Activated CD4-positive, alpha-beta T cell treated with anti-CD3 and anti-CD28 coated beads, Interleukin-2, amount 10 ng/mL, durations not matched to agents 7 days and 5 days (primary cell): ENCODE data around the gene LCE1D. TPM values are rescaled to one million over a fixed set of nuclear protein-coding genes. Genes with fewer than 3 reads are reported as not detected.

Experiments
- CTCF ChIA-PET: fragments of 350-600 bp; sonication (Branson Sonifier 250); formaldehyde crosslinking; loops from one replicate; lab custom pipeline; 2021; ENCODE audit warnings: antibody characterized with exemption; lab: Charles Lee
- POLR2A ChIA-PET: fragments of 350-600 bp; sonication (Branson Sonifier 250); formaldehyde crosslinking; loops from one replicate; lab custom pipeline; 2021; ENCODE audit warnings: antibody characterized with exemption; lab: Charles Lee
- DNase-seq: peaks from one replicate; pipeline ENCODE4 v3.0.0-alpha.2; 2020
- H3K27ac Mint-ChIP-seq: one replicate; pipeline ENCODE4 v1.8.0; 2021; ENCODE audit warnings: mild to moderate bottlenecking, moderate library complexity, mixed read lengths
- H3K27me3 Mint-ChIP-seq: one replicate; pipeline ENCODE4 v1.8.0; 2021; ENCODE audit warnings: mixed read lengths
- H3K36me3 Mint-ChIP-seq: one replicate; pipeline ENCODE4 v1.8.0; 2021; ENCODE audit warnings: low read depth, mixed read lengths
- H3K4me1 Mint-ChIP-seq: one replicate; pipeline ENCODE4 v1.8.0; 2021; ENCODE audit warnings: mixed read lengths
- H3K4me3 Mint-ChIP-seq: one replicate; pipeline ENCODE4 v1.8.0; 2021; ENCODE audit warnings: mild to moderate bottlenecking, moderate library complexity, mixed read lengths
- H3K9me3 Mint-ChIP-seq: one replicate; pipeline ENCODE4 v1.8.0; 2021; ENCODE audit warnings: mixed read lengths
- total RNA-seq, 2 experiments: library from RNA; stranded (reverse); gene quantifications; one replicate each; pipeline ENCODE4 v1.2.3, GENCODE V29; 2021

LCE1D gene, protein sequence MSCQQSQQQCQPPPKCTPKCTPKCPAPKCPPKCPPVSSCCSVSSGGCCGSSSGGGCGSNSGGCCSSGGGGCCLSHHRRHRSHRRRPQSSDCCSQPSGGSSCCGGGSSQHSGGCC
- total RNA-seq, result not detected

DNA sequence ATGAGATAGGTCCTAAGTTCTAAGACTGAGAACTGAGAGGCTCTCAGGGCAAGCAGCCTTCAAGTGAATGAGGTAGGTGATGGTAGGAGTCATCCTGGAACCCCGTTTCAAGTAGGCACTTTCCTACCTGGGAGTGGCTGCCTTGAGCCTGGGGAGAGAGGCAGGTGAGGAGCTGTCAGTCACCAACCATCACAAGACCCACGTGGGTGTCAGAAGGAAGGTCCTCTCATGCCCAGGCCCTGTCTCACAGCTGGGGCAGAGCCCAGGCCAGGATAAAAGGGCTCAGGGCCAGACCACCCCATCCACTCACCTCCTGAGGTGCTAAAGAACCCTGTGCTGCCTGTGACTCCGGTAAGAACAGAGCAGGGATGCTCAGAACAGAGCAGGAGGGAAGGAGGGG, at the start of gene LCE1D:
LCE1D (plus strand) TSS at position 301 of the 400 bp plus-strand sequence. CDS start 1,074 bp downstream, outside the sequence.
- ChIA-PET POLR2A (no interaction called here), CTCF (no interaction called here)
- no peak for DNase-seq
- Mint-ChIP-seq H3K4me1 (no peaks in the 10 kb centered on the region), H3K27ac (no peak within 1 kb of the TSS), H3K4me3 (no peak within 1 kb of the TSS), H3K9me3 (no peaks in the 10 kb centered on the region), H3K27me3 (peaks cover 18% of the 10 kb centered on the region), H3K36me3 (no peaks in the 10 kb centered on the region)

DNA sequence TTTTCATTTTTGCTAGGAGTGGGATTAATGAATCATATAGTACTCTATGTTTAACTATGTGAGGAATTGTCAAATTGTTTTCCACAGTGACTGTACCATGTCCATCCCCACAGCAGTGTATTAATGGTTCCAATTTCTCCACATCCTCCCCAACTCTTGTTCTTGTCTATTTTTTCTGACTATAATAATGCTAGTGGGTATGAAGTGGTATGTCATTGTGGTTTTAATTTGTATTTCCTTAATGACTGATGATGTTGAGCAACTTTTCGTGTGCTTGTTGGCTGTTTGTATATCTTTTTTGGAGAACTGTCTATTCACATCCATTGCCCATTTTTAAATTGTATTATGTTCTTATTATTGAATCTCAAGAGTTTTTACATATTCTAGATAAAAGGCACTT, 48.7 kb upstream of the LCE1D start:
- ChIA-PET POLR2A (no interaction called here), CTCF (no interaction called here)
- no peaks in the 10 kb centered on the region for H3K9me3 Mint-ChIP-seq
- peaks cover 23% of the 10 kb centered on the region for H3K27me3 Mint-ChIP-seq
- DNase-seq, result no peak
- H3K4me1 Mint-ChIP-seq, result no peaks in the 10 kb centered on the region
- H3K36me3 Mint-ChIP-seq, result no peaks in the 10 kb centered on the region
- H3K4me3 Mint-ChIP-seq, result no peak overlapping the region
- H3K27ac Mint-ChIP-seq, result no peak overlapping the region

DNA sequence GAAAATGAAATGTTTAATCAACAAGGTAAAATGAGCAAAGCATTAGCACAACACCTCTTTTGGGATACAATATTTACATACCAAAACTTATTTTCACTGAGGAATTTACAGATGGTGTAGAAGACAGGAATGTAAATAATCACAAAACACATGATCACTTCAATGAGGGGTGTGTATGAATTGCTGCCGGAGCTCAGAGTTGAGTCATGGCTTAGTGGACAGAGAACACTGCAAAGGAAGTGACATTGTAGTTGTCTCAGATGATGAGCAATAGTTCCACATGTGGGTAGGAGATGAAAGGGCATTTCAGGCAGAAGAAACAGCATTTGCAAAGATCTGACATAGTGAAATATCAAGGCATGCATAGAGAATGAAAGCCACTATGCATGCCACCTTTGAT, 44.3 kb upstream of the LCE1D start:
- ChIA-PET POLR2A (no interaction called here), CTCF (no interaction called here)
- H3K27me3 Mint-ChIP-seq, result peaks cover 29% of the 10 kb centered on the region
- no peak overlapping the region for H3K27ac Mint-ChIP-seq
- DNase-seq, result no peak
- no peak overlapping the region for H3K4me3 Mint-ChIP-seq
- H3K4me1 Mint-ChIP-seq, result no peaks in the 10 kb centered on the region
- no peaks in the 10 kb centered on the region for H3K9me3 Mint-ChIP-seq
- H3K36me3 Mint-ChIP-seq, result no peaks in the 10 kb centered on the region

DNA sequence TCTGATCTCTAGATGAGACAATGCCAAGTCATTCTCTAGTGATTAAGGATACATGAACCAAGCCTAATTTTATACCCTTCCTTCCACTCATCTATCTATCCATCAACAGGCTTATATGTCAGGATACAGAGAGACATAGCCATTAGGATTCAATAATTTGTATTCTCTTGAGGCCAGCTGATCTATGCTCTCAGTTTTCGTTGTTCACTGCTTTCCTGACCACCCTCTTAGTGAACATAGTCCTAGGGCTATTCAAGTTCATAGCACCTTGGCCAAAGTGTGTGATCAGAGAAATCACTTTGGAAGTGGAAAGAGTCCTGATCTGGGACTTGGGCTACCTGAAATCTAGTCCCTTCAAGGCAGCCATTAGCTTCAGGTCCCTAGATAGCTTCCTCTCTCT, 42.9 kb upstream of the LCE1D start:
- no peak overlapping the region for H3K27ac Mint-ChIP-seq
- H3K4me1 Mint-ChIP-seq, result no peaks in the 10 kb centered on the region
- DNase-seq, result no peak
- ChIA-PET POLR2A (no interaction called here), CTCF (no interaction called here)
- no peaks in the 10 kb centered on the region for H3K9me3 Mint-ChIP-seq
- H3K27me3 Mint-ChIP-seq, result peaks cover 26% of the 10 kb centered on the region
- H3K4me3 Mint-ChIP-seq, result no peak overlapping the region
- no peaks in the 10 kb centered on the region for H3K36me3 Mint-ChIP-seq

DNA sequence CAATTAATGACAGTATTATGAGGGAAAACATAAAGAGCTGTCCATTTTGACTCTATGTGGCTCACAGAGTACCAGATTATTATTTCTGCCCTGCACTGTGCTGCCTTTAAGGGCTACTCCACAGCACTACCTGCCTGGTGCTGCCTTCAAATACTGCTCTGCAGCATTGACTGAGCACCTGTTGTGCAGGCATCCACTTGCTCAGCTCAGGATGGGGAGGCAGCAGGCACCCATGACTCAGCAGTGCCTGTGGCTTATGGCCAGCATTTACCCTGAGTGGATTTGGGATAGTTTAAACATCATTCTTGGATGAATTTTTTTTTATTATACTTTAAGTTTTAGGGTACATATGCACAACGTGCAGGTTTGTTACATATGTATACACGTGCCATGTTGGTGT, 39.6 kb upstream of the LCE1D start:
- no peak overlapping the region for H3K27ac Mint-ChIP-seq
- ChIA-PET POLR2A (no interaction called here), CTCF (no interaction called here)
- no peak overlapping the region for H3K4me3 Mint-ChIP-seq
- no peak for DNase-seq
- H3K27me3 Mint-ChIP-seq, result peaks cover 14% of the 10 kb centered on the region
- no peaks in the 10 kb centered on the region for H3K4me1 Mint-ChIP-seq
- no peaks in the 10 kb centered on the region for H3K9me3 Mint-ChIP-seq
- no peaks in the 10 kb centered on the region for H3K36me3 Mint-ChIP-seq

DNA sequence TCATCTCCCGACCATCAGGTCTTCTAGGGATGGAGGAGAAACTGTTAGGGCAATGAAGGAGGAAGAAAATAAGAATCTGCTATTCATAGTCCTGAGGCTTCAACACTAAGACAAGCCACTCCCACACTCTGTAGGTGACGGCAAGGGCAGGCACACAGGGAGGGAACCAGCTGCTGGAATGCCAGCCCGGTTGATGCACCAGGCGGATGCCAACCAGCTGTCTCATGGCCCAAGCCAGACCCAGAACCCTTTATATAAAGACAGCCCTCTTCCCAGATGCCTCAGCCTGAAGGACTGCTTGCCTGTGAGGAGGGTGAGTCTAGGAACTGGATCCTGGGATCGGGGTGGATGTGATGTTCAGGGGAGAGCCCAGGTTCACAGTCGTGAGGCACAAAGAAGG, 38.8 kb upstream of the LCE1D start, which contains the start of gene KPRP:
KPRP (plus strand) TSS at position 279 of the 400 bp plus-strand sequence. CDS start 1,564 bp downstream, outside the sequence.
- no peaks in the 10 kb centered on the region for H3K4me1 Mint-ChIP-seq
- no peaks in the 10 kb centered on the region for H3K9me3 Mint-ChIP-seq
- no peak within 1 kb of the TSS for H3K4me3 Mint-ChIP-seq
- no peaks in the 10 kb centered on the region for H3K36me3 Mint-ChIP-seq
- POLR2A ChIA-PET, result no interaction called here
- DNase-seq, result no peak
- H3K27ac Mint-ChIP-seq, result no peak within 1 kb of the TSS
- CTCF ChIA-PET, result no interaction called here
- peaks cover 11% of the 10 kb centered on the region for H3K27me3 Mint-ChIP-seq

DNA sequence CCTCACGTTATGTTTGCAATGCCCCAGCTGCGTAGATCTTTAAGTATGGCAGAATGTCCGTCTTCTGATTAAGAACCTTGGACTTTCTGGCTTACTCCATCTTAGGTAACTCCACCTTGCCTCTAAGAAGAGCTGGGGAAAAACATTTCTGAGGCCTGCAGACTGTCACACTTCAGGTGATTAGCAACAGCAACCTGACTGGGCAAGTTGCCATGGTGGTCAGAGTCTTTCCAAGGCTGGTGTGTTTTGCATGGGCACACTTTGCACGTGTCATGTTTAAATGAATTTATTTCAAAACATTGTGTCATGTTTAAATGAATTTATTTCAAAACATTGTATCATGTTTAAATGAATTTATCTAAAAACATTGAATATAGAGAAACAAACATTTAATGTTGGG, 37.9 kb upstream of the LCE1D start:
- Mint-ChIP-seq H3K36me3 (no peaks in the 10 kb centered on the region), H3K4me1 (no peaks in the 10 kb centered on the region), H3K27me3 (peaks cover 9% of the 10 kb centered on the region), H3K27ac (no peak overlapping the region), H3K4me3 (no peak overlapping the region), H3K9me3 (no peaks in the 10 kb centered on the region)
- POLR2A ChIA-PET, result no interaction called here
- DNase-seq, result no peak
- CTCF ChIA-PET, result interaction anchor here (0.5 kb wide), 1 partner anchor 664 kb away, joined by 3 read pairs; no protein-coding TSS in a partner anchor

DNA sequence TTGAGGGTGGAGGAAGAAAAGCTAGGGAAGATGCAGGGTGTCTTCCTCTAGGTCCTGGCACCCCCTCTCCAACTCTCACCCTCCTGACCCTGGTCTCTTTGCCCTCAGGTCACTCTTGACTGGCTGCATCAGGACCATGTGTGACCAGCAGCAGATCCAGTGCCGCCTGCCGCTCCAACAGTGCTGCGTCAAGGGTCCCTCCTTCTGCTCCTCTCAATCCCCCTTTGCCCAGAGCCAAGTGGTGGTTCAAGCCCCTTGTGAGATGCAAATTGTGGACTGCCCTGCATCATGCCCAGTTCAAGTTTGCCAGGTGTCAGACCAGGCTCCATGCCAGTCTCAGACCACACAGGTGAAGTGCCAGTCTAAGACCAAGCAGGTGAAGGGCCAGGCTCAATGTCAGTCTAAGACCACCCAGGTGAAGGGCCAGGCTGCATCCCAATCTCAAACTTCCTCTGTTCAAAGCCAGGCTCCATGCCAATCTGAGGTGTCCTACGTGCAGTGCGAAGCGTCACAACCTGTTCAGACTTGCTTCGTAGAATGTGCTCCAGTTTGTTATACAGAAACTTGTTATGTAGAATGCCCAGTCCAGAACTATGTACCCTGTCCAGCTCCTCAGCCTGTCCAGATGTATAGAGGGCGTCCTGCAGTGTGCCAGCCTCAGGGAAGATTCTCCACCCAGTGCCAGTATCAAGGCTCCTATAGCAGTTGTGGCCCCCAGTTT, 36.9 kb upstream of the LCE1D start:
- H3K4me1 Mint-ChIP-seq, result no peaks in the 10 kb centered on the region
- no peak overlapping the region for H3K27ac Mint-ChIP-seq
- DNase-seq, result no peak
- no peaks in the 10 kb centered on the region for H3K36me3 Mint-ChIP-seq
- ChIA-PET POLR2A (no interaction called here), CTCF (no interaction called here)
- no peak overlapping the region for H3K4me3 Mint-ChIP-seq
- H3K9me3 Mint-ChIP-seq, result no peaks in the 10 kb centered on the region
- H3K27me3 Mint-ChIP-seq, result peaks cover under 1% of the 10 kb centered on the region

DNA sequence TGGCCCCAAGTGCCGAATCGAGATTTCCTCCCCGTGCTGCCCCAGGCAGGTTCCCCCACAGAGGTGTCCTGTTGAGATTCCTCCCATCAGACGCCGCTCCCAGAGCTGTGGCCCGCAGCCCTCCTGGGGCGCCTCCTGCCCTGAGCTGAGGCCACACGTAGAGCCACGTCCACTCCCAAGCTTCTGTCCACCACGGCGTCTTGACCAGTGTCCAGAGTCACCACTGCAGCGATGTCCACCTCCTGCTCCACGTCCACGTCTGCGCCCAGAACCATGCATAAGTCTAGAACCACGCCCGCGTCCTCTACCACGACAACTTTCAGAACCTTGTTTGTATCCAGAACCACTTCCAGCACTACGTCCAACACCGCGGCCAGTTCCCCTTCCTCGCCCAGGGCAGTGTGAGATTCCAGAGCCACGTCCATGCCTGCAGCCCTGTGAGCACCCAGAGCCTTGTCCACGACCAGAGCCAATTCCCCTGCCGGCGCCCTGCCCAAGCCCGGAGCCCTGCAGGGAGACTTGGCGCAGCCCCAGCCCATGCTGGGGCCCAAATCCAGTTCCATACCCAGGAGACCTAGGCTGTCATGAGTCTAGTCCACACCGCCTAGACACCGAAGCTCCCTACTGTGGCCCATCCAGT, 35.9 kb upstream of the LCE1D start:
- POLR2A ChIA-PET, result no interaction called here
- Mint-ChIP-seq H3K9me3 (no peaks in the 10 kb centered on the region), H3K36me3 (no peaks in the 10 kb centered on the region), H3K27me3 (no peaks in the 10 kb centered on the region), H3K27ac (no peak overlapping the region), H3K4me3 (no peak overlapping the region), H3K4me1 (no peaks in the 10 kb centered on the region)
- CTCF ChIA-PET, result no interaction called here
- DNase-seq, result no peak

DNA sequence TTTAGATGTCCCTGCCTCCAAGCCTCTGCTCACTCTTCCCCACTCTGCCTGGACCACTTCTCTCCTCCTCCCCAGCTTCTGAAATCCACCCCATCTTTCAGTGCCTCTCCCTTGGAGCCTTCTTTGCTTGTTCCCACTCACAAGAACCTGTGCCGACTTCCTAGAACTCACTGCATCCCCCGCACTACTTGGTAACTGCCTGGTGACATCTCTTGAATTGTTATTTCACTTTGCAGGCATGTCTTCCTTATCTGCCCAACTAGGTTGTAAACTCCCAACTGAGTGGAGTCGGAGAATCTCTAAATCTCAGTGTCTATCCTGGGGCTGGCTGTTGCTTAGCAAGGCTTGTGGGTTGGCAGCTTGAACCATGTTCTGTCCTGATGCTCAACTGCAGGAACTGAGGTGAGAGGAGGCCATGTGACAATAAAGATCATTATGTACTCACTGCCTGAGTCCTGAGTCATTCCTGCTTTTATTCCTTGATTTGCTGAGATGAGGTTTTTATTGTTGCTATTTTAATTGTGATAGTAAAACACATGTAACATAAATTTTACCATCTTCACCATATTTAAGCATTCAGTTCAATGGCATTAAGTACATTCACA, 34.8 kb upstream of the LCE1D start:
- H3K4me3 Mint-ChIP-seq, result no peak overlapping the region
- ChIA-PET CTCF (no interaction called here), POLR2A (no interaction called here)
- H3K4me1 Mint-ChIP-seq, result no peaks in the 10 kb centered on the region
- H3K9me3 Mint-ChIP-seq, result no peaks in the 10 kb centered on the region
- no peak for DNase-seq
- H3K27ac Mint-ChIP-seq, result no peak overlapping the region
- H3K36me3 Mint-ChIP-seq, result no peaks in the 10 kb centered on the region
- no peaks in the 10 kb centered on the region for H3K27me3 Mint-ChIP-seq

DNA sequence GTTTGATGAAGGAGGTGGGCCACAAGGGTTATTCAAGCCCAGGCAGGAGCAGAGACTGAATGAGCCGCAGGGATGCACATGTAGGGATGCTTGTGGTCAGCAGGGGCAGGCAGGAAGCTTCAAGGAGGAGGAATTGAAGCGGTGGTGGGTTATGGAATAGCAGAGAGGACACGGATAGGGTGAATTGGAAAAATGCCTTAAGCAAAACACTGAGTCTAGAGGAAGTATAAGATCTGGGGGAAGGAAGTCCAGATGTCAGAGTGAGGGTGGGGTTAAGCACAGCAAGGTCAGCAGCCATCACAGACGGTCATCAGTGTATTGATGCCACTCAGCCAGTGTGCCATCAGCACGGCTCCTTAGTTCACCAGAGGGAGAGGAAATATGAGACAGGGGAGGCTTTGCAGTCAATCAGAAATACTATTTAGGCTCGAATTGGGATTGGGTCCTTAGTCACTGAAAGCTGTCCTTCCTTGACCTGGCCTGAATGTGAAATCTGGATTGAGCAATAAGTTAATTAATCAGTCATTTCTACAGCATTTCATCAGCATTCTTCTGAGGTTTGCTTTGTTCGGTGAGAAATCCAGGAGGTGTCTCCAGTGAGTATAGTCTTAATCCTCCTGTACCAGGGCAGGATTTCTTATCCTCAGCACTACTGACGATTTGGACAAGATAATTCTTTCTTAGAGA, 27.5 kb upstream of the LCE1D start:
- DNase-seq, result no peak
- no peak overlapping the region for H3K4me3 Mint-ChIP-seq
- H3K27ac Mint-ChIP-seq, result no peak overlapping the region
- peaks cover 5% of the 10 kb centered on the region for H3K27me3 Mint-ChIP-seq
- H3K4me1 Mint-ChIP-seq, result no peaks in the 10 kb centered on the region
- no peaks in the 10 kb centered on the region for H3K36me3 Mint-ChIP-seq
- H3K9me3 Mint-ChIP-seq, result no peaks in the 10 kb centered on the region
- ChIA-PET CTCF (no interaction called here), POLR2A (no interaction called here)

DNA sequence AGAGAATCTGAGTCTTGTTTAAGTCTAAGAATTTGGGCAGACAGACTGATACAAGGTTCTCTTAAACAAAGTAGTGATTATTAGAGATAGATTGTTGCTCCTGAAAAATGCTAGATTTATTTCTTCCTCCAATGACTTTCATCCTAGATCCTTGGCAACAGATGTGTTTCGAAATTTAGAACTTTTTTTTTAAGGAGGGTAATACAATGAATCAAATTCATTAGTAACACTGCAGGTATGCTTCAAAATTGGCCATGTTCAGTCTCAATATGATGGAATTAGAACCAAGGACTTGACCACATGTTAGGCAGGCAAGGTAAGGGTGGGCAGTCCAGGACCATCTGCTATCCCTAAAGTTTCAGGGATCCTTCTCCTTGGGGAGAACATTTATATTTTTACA, 26.1 kb upstream of the LCE1D start:
- ChIA-PET CTCF (no interaction called here), POLR2A (no interaction called here)
- H3K4me1 Mint-ChIP-seq, result no peaks in the 10 kb centered on the region
- no peak overlapping the region for H3K4me3 Mint-ChIP-seq
- H3K27me3 Mint-ChIP-seq, result peaks cover 6% of the 10 kb centered on the region
- DNase-seq, result no peak
- no peak overlapping the region for H3K27ac Mint-ChIP-seq
- no peaks in the 10 kb centered on the region for H3K36me3 Mint-ChIP-seq
- no peaks in the 10 kb centered on the region for H3K9me3 Mint-ChIP-seq

DNA sequence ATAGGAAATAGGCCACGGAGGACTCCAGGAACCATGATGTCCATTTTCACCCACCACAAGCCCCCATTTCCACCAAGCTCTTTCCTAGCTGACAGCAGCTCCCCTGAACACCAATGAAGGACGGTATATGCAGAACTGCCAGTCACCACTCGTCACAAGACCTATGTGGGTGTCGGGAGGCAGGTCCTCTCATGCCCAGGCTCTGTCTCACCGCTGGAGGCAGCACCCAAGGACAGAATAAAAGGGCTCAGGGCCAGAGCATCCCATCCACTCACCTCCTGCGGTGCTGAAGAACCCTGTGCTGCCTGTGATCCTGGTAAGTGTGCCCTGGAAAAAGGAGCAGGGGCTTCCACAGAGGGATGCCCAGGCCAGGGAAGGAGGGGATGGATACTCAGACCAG, 21.6 kb upstream of the LCE1D start, which contains the start of gene LCE1F:
LCE1F (plus strand) TSS at position 266 of the 400 bp plus-strand sequence. CDS start 1,232 bp downstream, outside the sequence.
- POLR2A ChIA-PET, result no interaction called here
- no peaks in the 10 kb centered on the region for H3K4me1 Mint-ChIP-seq
- CTCF ChIA-PET, result no interaction called here

More for the DNA sequence above, 21.6 kb upstream of the LCE1D start, which contains the start of gene LCE1F:
- no peaks in the 10 kb centered on the region for H3K36me3 Mint-ChIP-seq
- no peaks in the 10 kb centered on the region for H3K9me3 Mint-ChIP-seq
- H3K27ac Mint-ChIP-seq, result no peak within 1 kb of the TSS
- no peak within 1 kb of the TSS for H3K4me3 Mint-ChIP-seq
- H3K27me3 Mint-ChIP-seq, result peaks cover 6% of the 10 kb centered on the region
- DNase-seq, result no peak
